ENCODE results near the gene ODAD3. TPM values are rescaled to one million over a fixed set of nuclear protein-coding genes. Genes with fewer than 3 reads are reported as not detected.

Gene ODAD3
- total RNA-seq: 1 to 10 TPM in 1 of 2 donors, under 1 TPM in 1; 0.49 to 1.8 TPM
- polyA plus RNA-seq: 1 to 10 TPM; 1.4 to 2.6 TPM
- long read RNA-seq, donor 1: 0 reads
- long read RNA-seq, donor 2, partial matches to known transcripts: 1 of 3 reads
- long read RNA-seq, donor 2, other reads (novel, unspliced or antisense): 1 of 3 reads

DNA sequence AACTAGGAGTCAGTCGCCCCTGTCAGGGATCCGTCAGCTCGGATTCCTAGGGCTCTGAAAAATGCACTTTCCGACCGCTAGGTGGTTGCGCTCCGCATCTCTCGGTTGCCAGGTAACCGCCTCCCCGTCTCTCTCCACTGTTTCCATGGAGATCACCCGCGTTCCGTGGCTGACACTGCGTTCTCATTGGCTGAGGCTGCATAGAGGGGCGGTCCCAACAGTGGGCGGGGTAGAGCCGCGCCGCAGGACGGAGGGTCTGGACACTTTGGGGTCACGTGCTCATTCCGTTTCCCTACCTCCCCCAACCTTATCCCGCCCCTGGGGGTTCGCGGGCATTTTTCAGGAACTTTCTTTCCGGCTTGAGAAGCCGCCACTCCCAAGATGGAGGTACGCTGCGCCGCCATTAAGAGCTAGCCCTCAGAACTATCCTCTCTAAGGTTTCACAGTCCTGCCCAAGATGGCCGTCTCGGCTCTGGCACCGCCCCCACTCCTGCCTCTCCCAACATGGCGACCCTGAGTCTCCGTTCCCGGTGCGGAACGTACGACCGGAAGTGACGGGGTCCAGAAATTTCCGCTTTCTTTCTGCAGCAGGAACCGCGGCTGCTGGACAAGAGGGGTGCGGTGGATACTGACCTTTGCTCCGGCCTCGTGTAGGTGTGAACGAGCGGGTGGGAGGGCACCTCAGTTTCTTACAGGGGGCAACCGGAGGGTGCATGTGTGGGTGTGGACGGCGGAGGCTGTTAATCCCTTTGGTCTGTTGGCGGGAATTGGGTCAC lies at the start of gene ODAD3, which contains the start of gene PRKCSH:
TSS of gene ODAD3 (minus strand) at position 65 of the 776 bp plus-strand sequence. CDS start 105 bp downstream, outside the sequence.
TSS of gene PRKCSH (plus strand) at position 579 of the 776 bp plus-strand sequence. CDS start 483 bp downstream, outside the sequence.
- Histone ChIP-seq H3K27ac (ENCODE audit: low read depth in 1 of 2, low read length in 2 of 2) (peak within 1 kb of the TSS in 1 of 2 donors; percentile 66), H3K27me3 (ENCODE audit: control insufficient read depth in 1 of 2, insufficient read depth in 2 of 2, low read length in 1 of 2) (no peaks in the 10 kb centered on the region), H3K4me1 (ENCODE audit: control insufficient read depth in 1 of 2, insufficient read depth in 2 of 2, low read length in 2 of 2) (no peaks in the 10 kb centered on the region), H3K4me3 (ENCODE audit: low read length in 2 of 2) (peak within 1 kb of the TSS; percentile 49 to 67), H3K36me3 (ENCODE audit: control insufficient read depth in 1 of 2, insufficient read depth in 2 of 2, low read length in 1 of 2) (no peaks in the 10 kb centered on the region), H3K9me3 (ENCODE audit: control insufficient read depth, low read length) (no peaks in the 10 kb centered on the region)
- ATAC-seq (ENCODE audit: low FRiP score): peak; percentile 99
- intact Hi-C loops (cut with DNase I): loop anchor here (5.0 kb wide), 2 partner anchors 53 to 143 kb away; partner anchors contain the start of gene EPOR (in 1 of the 2)
- peak; percentile 99 to 100 for DNase-seq
- 0% methylated on average over 52 to 53 of the region's 53 CpGs for WGBS, 2 donors

- peak in 1 of 2 donors; percentile 54 for DNase-seq
- no peak overlapping the region for H3K27ac ChIP-seq (ENCODE audit: low read depth in 1 of 2, low read length in 2 of 2)
- no peak for ATAC-seq (ENCODE audit: low FRiP score)
- H3K36me3 ChIP-seq (ENCODE audit: control insufficient read depth in 1 of 2, insufficient read depth in 2 of 2, low read length in 1 of 2): no peaks in the 10 kb centered on the region
- H3K4me3 ChIP-seq (ENCODE audit: low read length in 2 of 2): no peak overlapping the region
- no peaks in the 10 kb centered on the region for H3K9me3 ChIP-seq (ENCODE audit: control insufficient read depth, low read length)
- no peaks in the 10 kb centered on the region for H3K27me3 ChIP-seq (ENCODE audit: control insufficient read depth in 1 of 2, insufficient read depth in 2 of 2, low read length in 1 of 2)
- intact Hi-C loops (cut with DNase I): loop anchor here in 1 of 2 donors (5.0 kb wide), 1 partner anchor 191 kb away; no protein-coding TSS in a partner anchor
- WGBS, 2 donors: 77 to 83% methylated on average over 53 to 57 of the region's 57 CpGs
- no peaks in the 10 kb centered on the region for H3K4me1 ChIP-seq (ENCODE audit: control insufficient read depth in 1 of 2, insufficient read depth in 2 of 2, low read length in 2 of 2)
Measured at GRCh38 chr19:11483366-11484111, 48.6 kb upstream of the ODAD3 start.

GRCh38 chr19:11482384-11483050 lies 47.6 kb upstream of the ODAD3 start:
- H3K27me3 ChIP-seq (ENCODE audit: control insufficient read depth in 1 of 2, insufficient read depth in 2 of 2, low read length in 1 of 2): no peaks in the 10 kb centered on the region
- no peaks in the 10 kb centered on the region for H3K4me1 ChIP-seq (ENCODE audit: control insufficient read depth in 1 of 2, insufficient read depth in 2 of 2, low read length in 2 of 2)
- no peaks in the 10 kb centered on the region for H3K36me3 ChIP-seq (ENCODE audit: control insufficient read depth in 1 of 2, insufficient read depth in 2 of 2, low read length in 1 of 2)
- intact Hi-C loops (cut with DNase I): loop anchor here in 1 of 2 donors (5.0 kb wide), 1 partner anchor 190 kb away; no protein-coding TSS in a partner anchor
- 2 to 4% methylated on average over 44 to 58 of the region's 58 CpGs for WGBS, 2 donors
- DNase-seq (peak; percentile 89 to 95), ATAC-seq (ENCODE audit: low FRiP score) (peak; percentile 93)
- H3K9me3 ChIP-seq (ENCODE audit: control insufficient read depth, low read length): no peaks in the 10 kb centered on the region
- no peak overlapping the region for H3K4me3 ChIP-seq (ENCODE audit: low read length in 2 of 2)
- H3K27ac ChIP-seq (ENCODE audit: low read depth in 1 of 2, low read length in 2 of 2): no peak overlapping the region

GRCh38 chr19:11481534-11482383 lies 46.8 kb upstream of the ODAD3 start:
- DNase-seq (peak; percentile 77 to 88), ATAC-seq (ENCODE audit: low FRiP score) (peak; percentile 42)
- Histone ChIP-seq H3K27ac (ENCODE audit: low read depth in 1 of 2, low read length in 2 of 2) (no peak overlapping the region), H3K27me3 (ENCODE audit: control insufficient read depth in 1 of 2, insufficient read depth in 2 of 2, low read length in 1 of 2) (no peaks in the 10 kb centered on the region), H3K9me3 (ENCODE audit: control insufficient read depth, low read length) (no peaks in the 10 kb centered on the region), H3K4me1 (ENCODE audit: control insufficient read depth in 1 of 2, insufficient read depth in 2 of 2, low read length in 2 of 2) (no peaks in the 10 kb centered on the region), H3K4me3 (ENCODE audit: low read length in 2 of 2) (no peak overlapping the region), H3K36me3 (ENCODE audit: control insufficient read depth in 1 of 2, insufficient read depth in 2 of 2, low read length in 1 of 2) (no peaks in the 10 kb centered on the region)
- WGBS, 2 donors: 4% methylated on average over 50 of the region's 50 CpGs
- intact Hi-C loops (cut with DNase I): loop anchor here in 1 of 2 donors (5.0 kb wide), 1 partner anchor 189 kb away; no protein-coding TSS in a partner anchor

- H3K4me3 ChIP-seq (ENCODE audit: low read length in 2 of 2): no peak within 1 kb of the TSS
- no peaks in the 10 kb centered on the region for H3K36me3 ChIP-seq (ENCODE audit: control insufficient read depth in 1 of 2, insufficient read depth in 2 of 2, low read length in 1 of 2)
- WGBS, 2 donors: 9 to 10% methylated on average over 49 to 77 of the region's 77 CpGs
- H3K27me3 ChIP-seq (ENCODE audit: control insufficient read depth in 1 of 2, insufficient read depth in 2 of 2, low read length in 1 of 2): no peaks in the 10 kb centered on the region
- ATAC-seq (ENCODE audit: low FRiP score) (no peak), DNase-seq (no peak)
- H3K4me1 ChIP-seq (ENCODE audit: control insufficient read depth in 1 of 2, insufficient read depth in 2 of 2, low read length in 2 of 2): no peaks in the 10 kb centered on the region
- intact Hi-C loops (cut with DNase I): loop anchor here in 1 of 2 donors (5.0 kb wide), 1 partner anchor 189 kb away; no protein-coding TSS in a partner anchor
- H3K9me3 ChIP-seq (ENCODE audit: control insufficient read depth, low read length): no peaks in the 10 kb centered on the region
- no peak within 1 kb of the TSS for H3K27ac ChIP-seq (ENCODE audit: low read depth in 1 of 2, low read length in 2 of 2)
Measured at GRCh38 chr19:11480715-11481533, 46.0 kb upstream of the ODAD3 start, which contains the start of gene ELAVL3. ELAVL3 (minus strand) TSS chr19:11481046; CDS start chr19:11480608, 438 bp downstream.

- H3K27ac ChIP-seq (ENCODE audit: low read depth in 1 of 2, low read length in 2 of 2): no peak overlapping the region
- H3K4me3 ChIP-seq (ENCODE audit: low read length in 2 of 2): no peak overlapping the region
- H3K9me3 ChIP-seq (ENCODE audit: control insufficient read depth, low read length): no peaks in the 10 kb centered on the region
- no peaks in the 10 kb centered on the region for H3K4me1 ChIP-seq (ENCODE audit: control insufficient read depth in 1 of 2, insufficient read depth in 2 of 2, low read length in 2 of 2)
- H3K27me3 ChIP-seq (ENCODE audit: control insufficient read depth in 1 of 2, insufficient read depth in 2 of 2, low read length in 1 of 2): no peaks in the 10 kb centered on the region
- ATAC-seq (ENCODE audit: low FRiP score): no peak
- WGBS, 2 donors: 2 to 5% methylated on average over 33 to 86 of the region's 86 CpGs
- intact Hi-C loops (cut with DNase I): loop anchor here in 1 of 2 donors (5.0 kb wide), 1 partner anchor 188 kb away; no protein-coding TSS in a partner anchor
- peak in 1 of 2 donors; percentile 50 for DNase-seq
- H3K36me3 ChIP-seq (ENCODE audit: control insufficient read depth in 1 of 2, insufficient read depth in 2 of 2, low read length in 1 of 2): no peaks in the 10 kb centered on the region
Measured at GRCh38 chr19:11479898-11480714, 45.2 kb upstream of the ODAD3 start.

Measured in aorta (tissue), 5 donors.